ENCODE results near the gene GLT8D2. TPM values are rescaled to one million over a fixed set of nuclear protein-coding genes. Genes with fewer than 3 reads are reported as not detected.

Gene GLT8D2
- total RNA-seq, 2 experiments from 2014 or later: not detected

DNA sequence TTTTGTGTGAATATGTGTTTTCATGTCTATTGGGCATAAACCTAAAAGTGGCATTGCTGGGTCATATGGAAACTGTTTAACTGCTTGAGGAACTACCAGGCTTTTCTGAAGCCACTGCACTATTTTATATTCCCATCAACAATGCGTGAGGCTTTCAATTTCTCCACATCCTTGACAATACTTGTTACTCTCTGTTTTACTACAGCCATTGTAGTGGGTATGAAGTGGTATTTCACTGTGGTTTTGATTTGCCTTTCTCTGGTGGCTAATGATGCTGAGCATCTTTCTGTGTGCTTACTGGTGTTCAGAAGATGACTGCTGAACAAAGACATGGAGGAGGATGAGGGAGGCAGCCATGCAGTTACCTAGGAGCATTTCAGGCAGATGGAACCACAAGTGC, 97.5 kb downstream of the GLT8D2 start:
- Histone ChIP-seq H3K4me1 (ENCODE audit: insufficient read depth, low read length) (peaks cover 22% of the 10 kb centered on the region), H3K4me3 (ENCODE audit: low read length) (no peak overlapping the region), H3K9me3 (ENCODE audit: control insufficient read depth in 1 of 2, insufficient read depth in 1 of 2, low read length in 2 of 2) (peaks cover 0 to 1% of the 10 kb centered on the region in 2 experiments), H3K36me3 (ENCODE audit: insufficient read depth, low read length) (peaks cover 63% of the 10 kb centered on the region), H3K27me3 (ENCODE audit: control insufficient read depth in 1 of 2, insufficient read depth in 2 of 2, low read length in 2 of 2) (no peaks in the 10 kb centered on the region), H3K27ac (ENCODE audit: low read depth in 1 of 2, low read length in 2 of 2) (no peak overlapping the region)
- ChIA-PET POLR2A (interaction anchor here (3.7 kb wide), 1 partner anchor 14 kb away, joined by 25 read pairs; the partner anchor contains the start of gene TDG), CTCF (no interaction called here)
- H3K27me3 Mint-ChIP-seq: no peaks in the 10 kb centered on the region
- H3K36me3 Mint-ChIP-seq (ENCODE audit: low read depth): peaks cover 79% of the 10 kb centered on the region
- peak overlapping the region; percentile 68 for H3K27ac Mint-ChIP-seq
- peaks cover 46% of the 10 kb centered on the region for H3K4me1 Mint-ChIP-seq (ENCODE audit: low read depth)
- H3K4me3 Mint-ChIP-seq: peak overlapping the region; percentile 2
- TF ChIP-seq, protein P1, sequence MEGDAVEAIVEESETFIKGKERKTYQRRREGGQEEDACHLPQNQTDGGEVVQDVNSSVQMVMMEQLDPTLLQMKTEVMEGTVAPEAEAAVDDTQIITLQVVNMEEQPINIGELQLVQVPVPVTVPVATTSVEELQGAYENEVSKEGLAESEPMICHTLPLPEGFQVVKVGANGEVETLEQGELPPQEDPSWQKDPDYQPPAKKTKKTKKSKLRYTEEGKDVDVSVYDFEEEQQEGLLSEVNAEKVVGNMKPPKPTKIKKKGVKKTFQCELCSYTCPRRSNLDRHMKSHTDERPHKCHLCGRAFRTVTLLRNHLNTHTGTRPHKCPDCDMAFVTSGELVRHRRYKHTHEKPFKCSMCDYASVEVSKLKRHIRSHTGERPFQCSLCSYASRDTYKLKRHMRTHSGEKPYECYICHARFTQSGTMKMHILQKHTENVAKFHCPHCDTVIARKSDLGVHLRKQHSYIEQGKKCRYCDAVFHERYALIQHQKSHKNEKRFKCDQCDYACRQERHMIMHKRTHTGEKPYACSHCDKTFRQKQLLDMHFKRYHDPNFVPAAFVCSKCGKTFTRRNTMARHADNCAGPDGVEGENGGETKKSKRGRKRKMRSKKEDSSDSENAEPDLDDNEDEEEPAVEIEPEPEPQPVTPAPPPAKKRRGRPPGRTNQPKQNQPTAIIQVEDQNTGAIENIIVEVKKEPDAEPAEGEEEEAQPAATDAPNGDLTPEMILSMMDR (IDR thresholded peaks at IDR 0.05): no peak
- intact Hi-C loops (cut with DNase I, micrococcal nuclease): loop anchor here in 1 of 2 experiments (2.0 kb wide), 1 partner anchor 14 kb away; no protein-coding TSS in a partner anchor
- no peak for DNase-seq
- no peak for ATAC-seq (ENCODE audit: poor library complexity)
- H3K9me3 Mint-ChIP-seq: no peaks in the 10 kb centered on the region

DNA sequence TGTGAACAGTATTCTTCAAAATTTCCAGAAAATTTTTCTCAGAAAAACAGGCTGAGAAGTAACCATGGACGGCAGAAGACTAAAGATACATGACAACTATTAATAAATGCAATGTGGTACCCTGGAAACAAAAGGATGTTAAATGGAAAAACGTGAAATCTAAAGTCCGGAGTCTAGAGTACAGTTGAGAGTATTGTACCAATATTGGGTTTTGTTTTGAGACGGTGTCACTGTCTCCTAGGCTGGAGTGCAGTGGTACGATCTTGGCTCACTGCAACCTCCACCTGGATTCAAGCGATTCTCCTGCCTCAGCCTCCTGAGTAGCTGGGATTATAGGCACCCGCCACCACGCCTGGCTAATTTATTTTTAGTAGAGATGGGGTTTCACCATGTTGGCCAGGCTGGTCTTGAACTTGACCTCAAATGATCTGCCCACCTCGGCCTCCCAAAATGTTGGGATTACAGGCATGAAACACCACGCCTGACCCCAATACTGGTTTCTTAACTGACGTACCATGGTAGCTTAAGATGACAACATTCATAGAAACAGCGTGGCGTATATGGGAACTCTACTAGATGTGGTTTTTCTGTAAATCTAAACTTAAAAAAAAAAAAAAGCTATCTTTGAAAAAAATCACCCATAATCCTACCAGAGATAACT, 101.1 kb downstream of the GLT8D2 start:
- Histone ChIP-seq H3K9me3 (ENCODE audit: control insufficient read depth in 1 of 2, insufficient read depth in 1 of 2, low read length in 2 of 2) (peaks cover 0 to 3% of the 10 kb centered on the region in 2 experiments), H3K36me3 (ENCODE audit: insufficient read depth, low read length) (peaks cover 92% of the 10 kb centered on the region), H3K4me3 (ENCODE audit: low read length) (no peak overlapping the region), H3K4me1 (ENCODE audit: insufficient read depth, low read length) (no peaks in the 10 kb centered on the region), H3K27me3 (ENCODE audit: control insufficient read depth in 1 of 2, insufficient read depth in 2 of 2, low read length in 2 of 2) (no peaks in the 10 kb centered on the region), H3K27ac (ENCODE audit: low read depth in 1 of 2, low read length in 2 of 2) (no peak overlapping the region)
- peaks cover 92% of the 10 kb centered on the region for H3K36me3 Mint-ChIP-seq (ENCODE audit: low read depth)
- POLR2A ChIA-PET: interaction anchor here (1.1 to 3.0 kb wide), 3 partner anchors 17 to 20 kb away, joined by 5 to 14 read pairs (median 7); partner anchors contain the start of genes HSP90B1 and TDG
- no peaks in the 10 kb centered on the region for H3K27me3 Mint-ChIP-seq
- H3K4me1 Mint-ChIP-seq (ENCODE audit: low read depth): peaks cover 17% of the 10 kb centered on the region
- DNase-seq (no peak), ATAC-seq (ENCODE audit: poor library complexity) (peak; percentile 24)
- H3K4me3 Mint-ChIP-seq: no peak overlapping the region
- H3K27ac Mint-ChIP-seq: peak overlapping the region; percentile 60
- CTCF ChIA-PET: no interaction called here
- no peaks in the 10 kb centered on the region for H3K9me3 Mint-ChIP-seq
- TF ChIP-seq, protein P1 (IDR thresholded peaks at IDR 0.05): no peak
- intact Hi-C loops (cut with DNase I, micrococcal nuclease): no loop called here

DNA sequence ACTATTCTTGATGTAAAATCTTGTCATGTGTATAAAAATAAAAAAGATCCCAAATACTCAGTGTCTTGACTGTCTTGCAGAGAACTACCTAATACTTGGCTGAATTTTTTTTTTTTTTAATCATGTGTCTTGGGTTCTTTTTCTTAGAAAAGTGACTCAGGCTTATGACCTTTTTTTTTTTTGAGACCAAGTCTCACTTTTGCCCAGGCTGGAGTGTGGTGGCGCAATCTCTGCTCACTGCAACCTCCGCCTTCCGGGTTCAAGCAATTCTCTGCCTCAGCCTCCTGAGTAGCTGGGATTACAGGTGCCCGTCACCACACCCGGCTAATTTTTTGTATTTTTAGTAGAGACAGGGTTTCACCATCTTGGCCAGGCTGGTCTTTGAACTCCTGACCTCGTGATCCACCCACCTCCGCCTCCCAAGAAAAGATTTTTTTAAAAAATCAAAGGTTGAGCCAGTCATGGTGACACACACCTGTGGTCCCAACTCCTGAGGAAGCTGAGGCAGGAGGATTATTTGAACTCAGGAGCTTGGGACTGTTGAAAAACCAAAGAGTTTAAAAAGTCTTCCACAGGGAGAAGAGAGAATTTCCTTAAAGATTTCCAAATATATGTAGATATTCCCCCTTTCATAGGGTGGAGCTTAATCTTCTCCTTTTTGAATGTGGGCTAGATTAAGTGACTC, 102.0 kb downstream of the GLT8D2 start:
- Histone ChIP-seq H3K4me1 (ENCODE audit: insufficient read depth, low read length) (no peaks in the 10 kb centered on the region), H3K9me3 (ENCODE audit: control insufficient read depth in 1 of 2, insufficient read depth in 1 of 2, low read length in 2 of 2) (peaks cover 0 to 3% of the 10 kb centered on the region in 2 experiments), H3K27ac (ENCODE audit: low read depth in 1 of 2, low read length in 2 of 2) (no peak overlapping the region), H3K27me3 (ENCODE audit: control insufficient read depth in 1 of 2, insufficient read depth in 2 of 2, low read length in 2 of 2) (no peaks in the 10 kb centered on the region), H3K36me3 (ENCODE audit: insufficient read depth, low read length) (peaks cover 92% of the 10 kb centered on the region), H3K4me3 (ENCODE audit: low read length) (no peak overlapping the region)
- Mint-ChIP-seq H3K4me1 (ENCODE audit: low read depth) (peaks cover 13% of the 10 kb centered on the region), H3K4me3 (no peak overlapping the region), H3K27me3 (no peaks in the 10 kb centered on the region), H3K36me3 (ENCODE audit: low read depth) (peaks cover 92% of the 10 kb centered on the region), H3K9me3 (no peaks in the 10 kb centered on the region), H3K27ac (peak overlapping the region; percentile 60)
- POLR2A ChIA-PET: interaction anchor here (1.8 to 1.9 kb wide), 2 partner anchors 18 kb away, joined by 5 to 7 read pairs; partner anchors contain the start of genes HSP90B1 and TDG
- DNase-seq (no peak), ATAC-seq (ENCODE audit: poor library complexity) (no peak)
- intact Hi-C loops (cut with DNase I, micrococcal nuclease): no loop called here
- CTCF ChIA-PET: no interaction called here
- TF ChIP-seq, protein P1 (IDR thresholded peaks at IDR 0.05): no peak

Data from CD4-positive, alpha-beta T cell (primary cell).